HEK293 (cell line): ENCODE data around the gene TPMT.

Source experiments
- ATF2 ChIP-seq: fragments of 450-650 bp; formaldehyde crosslinking; IDR thresholded peaks from 2 replicates; pipeline ENCODE4 v1.5.1; 2016; ENCODE audit warnings: missing biosample characterization, missing genetic modification characterization, low read depth
- BCL11B ChIP-seq: fragments of 450-650 bp; formaldehyde crosslinking; IDR thresholded peaks from 2 replicates; pipeline ENCODE4 v1.5.1; 2016; ENCODE audit warnings: low read depth, missing biosample characterization, missing genetic modification characterization
- BCL6B ChIP-seq: fragments of 450-650 bp; formaldehyde crosslinking; IDR thresholded peaks from 2 replicates; pipeline ENCODE4 v1.5.1; 2017; ENCODE audit warnings: missing biosample characterization, missing genetic modification characterization
- GLI4 ChIP-seq: fragments of 450-650 bp; formaldehyde crosslinking; IDR thresholded peaks from 2 replicates; pipeline ENCODE4 v1.5.1; 2016; ENCODE audit warnings: missing biosample characterization, missing genetic modification characterization
- GLIS1 ChIP-seq: fragments of 450-650 bp; formaldehyde crosslinking; IDR thresholded peaks from 2 replicates; pipeline ENCODE4 v1.5.1; 2016; ENCODE audit warnings: missing biosample characterization, missing genetic modification characterization
- KLF17 ChIP-seq: fragments of 450-650 bp; formaldehyde crosslinking; IDR thresholded peaks from 2 replicates; pipeline ENCODE4 v1.5.1; 2016; ENCODE audit warnings: missing biosample characterization, missing genetic modification characterization
- MEIS1 ChIP-seq: sonication (generic); formaldehyde crosslinking; IDR thresholded peaks from 2 replicates; pipeline ENCODE4 v1.8.1; 2022; ENCODE audit warnings: missing genetic modification reagents, mild to moderate bottlenecking, borderline replicate concordance
- PRDM10 ChIP-seq: fragments of 450-650 bp; formaldehyde crosslinking; IDR thresholded peaks from 2 replicates; pipeline ENCODE4 v1.5.1; 2016; ENCODE audit warnings: missing biosample characterization, missing genetic modification characterization
- PRDM6 ChIP-seq: fragments of 450-650 bp; formaldehyde crosslinking; IDR thresholded peaks from 2 replicates; pipeline ENCODE4 v1.5.1; 2017; ENCODE audit warnings: missing biosample characterization, missing genetic modification characterization
- REPIN1 ChIP-seq: fragments of 450-650 bp; formaldehyde crosslinking; IDR thresholded peaks from 2 replicates; pipeline ENCODE4 v1.5.1; 2017; ENCODE audit warnings: missing biosample characterization, missing genetic modification characterization, low read depth
- SP3 ChIP-seq: fragments of 450-650 bp; formaldehyde crosslinking; IDR thresholded peaks from 2 replicates; pipeline ENCODE4 v1.5.1; 2016; ENCODE audit warnings: missing biosample characterization, missing genetic modification characterization
- ZNF10 ChIP-seq: fragments of 450-650 bp; formaldehyde crosslinking; IDR thresholded peaks from 2 replicates; pipeline ENCODE4 v1.5.1; 2017; ENCODE audit warnings: missing biosample characterization, missing genetic modification characterization
- ZNF169 ChIP-seq: fragments of 450-650 bp; formaldehyde crosslinking; IDR thresholded peaks from 2 replicates; pipeline ENCODE4 v1.5.1; 2016; ENCODE audit warnings: missing biosample characterization, missing genetic modification characterization
- ZNF18 ChIP-seq: fragments of 450-650 bp; formaldehyde crosslinking; IDR thresholded peaks from 2 replicates; pipeline ENCODE4 v1.5.1; 2016; ENCODE audit warnings: missing biosample characterization, missing genetic modification characterization
- ZNF221 ChIP-seq: fragments of 450-650 bp; formaldehyde crosslinking; IDR thresholded peaks from 2 replicates; pipeline ENCODE4 v1.5.1; 2017; ENCODE audit warnings: missing biosample characterization, missing genetic modification characterization, borderline replicate concordance
- ZNF274 ChIP-seq, 2 experiments: fragments of 200-500 bp in 1 of 2; fragments of 450-650 bp in 1 of 2; sonication (Bioruptor generic) in 1 of 2; formaldehyde crosslinking in 1 of 2; IDR thresholded peaks; 2 replicates each; pipeline versions ENCODE4 v1.5.1 to v1.6.1; 2014 to 2016; ENCODE audit warnings: borderline replicate concordance in 1 of 2, inconsistent platforms in 1 of 2, low read length in 1 of 2, missing biosample characterization in 1 of 2, missing genetic modification characterization in 1 of 2
- ZNF416 ChIP-seq: fragments of 450-650 bp; formaldehyde crosslinking; IDR thresholded peaks from 2 replicates; pipeline ENCODE4 v1.5.1; 2016; ENCODE audit warnings: missing biosample characterization, missing genetic modification characterization
- ZNF423 ChIP-seq: fragments of 450-650 bp; formaldehyde crosslinking; IDR thresholded peaks from 2 replicates; pipeline ENCODE4 v1.5.1; 2016; ENCODE audit warnings: missing biosample characterization, missing genetic modification characterization
- ZNF558 ChIP-seq: fragments of 450-650 bp; formaldehyde crosslinking; IDR thresholded peaks from 2 replicates; pipeline ENCODE4 v1.5.1; 2016; ENCODE audit warnings: missing biosample characterization, missing genetic modification characterization
- ZNF580 ChIP-seq: fragments of 450-650 bp; formaldehyde crosslinking; IDR thresholded peaks from 2 replicates; pipeline ENCODE4 v1.5.1; 2016; ENCODE audit warnings: missing biosample characterization, missing genetic modification characterization
- ZNF664 ChIP-seq: fragments of 450-650 bp; formaldehyde crosslinking; IDR thresholded peaks from 2 replicates; pipeline ENCODE4 v1.5.1; 2016; ENCODE audit warnings: missing biosample characterization, missing genetic modification characterization
- ZNF776 ChIP-seq: fragments of 450-650 bp; formaldehyde crosslinking; IDR thresholded peaks from 2 replicates; pipeline ENCODE4 v1.5.0; 2017; ENCODE audit warnings: missing biosample characterization, missing genetic modification characterization, borderline replicate concordance
- ZSCAN18 ChIP-seq: fragments of 450-650 bp; formaldehyde crosslinking; IDR thresholded peaks from 2 replicates; pipeline ENCODE4 v1.5.1; 2016; ENCODE audit warnings: missing biosample characterization, missing genetic modification characterization

Gene TPMT

GRCh38 chr6:18155150-18155863, 430 bp upstream of the TPMT start, which contains the start of gene KDM1B (continued):
- no peak for TF ChIP-seq ATF2 (tag by site-specific recombination)
- no peak for TF ChIP-seq BCL6B
- TF ChIP-seq ZNF776 (tag by site-specific recombination) = no peak
- TF ChIP-seq REPIN1 = no peak
- no peak for TF ChIP-seq ZNF18 (tag by site-specific recombination)
- TF ChIP-seq SP3 (tag by site-specific recombination) = peak; percentile 97
- no peak for TF ChIP-seq BCL11B (tag by site-specific recombination)
- no peak for TF ChIP-seq ZNF274 (IDR thresholded peaks at IDR 0.05; ENCODE audit: low read length)
- TF ChIP-seq ZNF274 (tag by site-specific recombination; IDR thresholded peaks at IDR 0.05; ENCODE audit: borderline replicate concordance) = no peak
- no peak for TF ChIP-seq ZNF558 (tag by site-specific recombination)
- TF ChIP-seq MEIS1 (CRISPR knock-in tag) = no peak; the same call in 1 of the 2 replicates
- TF ChIP-seq KLF17 (tag by site-specific recombination) = no peak
- 0 out of 2 replicates have a peak, but pooled peaks have one; percentile 30 for TF ChIP-seq ZNF10 (tag by site-specific recombination)
- no peak for TF ChIP-seq ZNF664 (tag by site-specific recombination)
- no peak for TF ChIP-seq GLIS1
- no peak for TF ChIP-seq ZNF416 (tag by site-specific recombination)
- TF ChIP-seq ZSCAN18 (tag by site-specific recombination) = no peak
- no peak for TF ChIP-seq ZNF580 (tag by site-specific recombination)
- no peak for TF ChIP-seq PRDM10 (tag by site-specific recombination)
- no peak for TF ChIP-seq PRDM6
- no peak for TF ChIP-seq ZNF423
- TF ChIP-seq GLI4 = no peak
- TF ChIP-seq ZNF169 (tag by site-specific recombination) = no peak
- no peak for TF ChIP-seq ZNF221 (tag by site-specific recombination)
